GM18907 (cell line): ENCODE data around the gene ACP2.
"Not testable (repeated sequence)": the region's sequence is repeated elsewhere in the genome, so short reads cannot be mapped to it uniquely, and the experiment has no call there.

Source experiments
- ATAC-seq: cut with Tn5 transposase; IDR thresholded peaks from one replicate; pipeline ENCODE4 v1.9.1; 2021; ENCODE audit warnings: mild to moderate bottlenecking, moderate library complexity; ENCODE audit not compliant: unreplicated experiment

Gene ACP2

GRCh38 chr11:47208008-47208552, 40.5 kb downstream of the ACP2 start:
- ATAC-seq = not testable (repeated sequence)

- ATAC-seq = no peak
Observed at GRCh38 chr11:47207459-47207858, 41.2 kb downstream of the ACP2 start.

GRCh38 chr11:47206577-47206976, 42.0 kb downstream of the ACP2 start:
- not testable (repeated sequence) for ATAC-seq

GRCh38 chr11:47204637-47204989, 44.0 kb downstream of the ACP2 start:
- ATAC-seq = no peak

GRCh38 chr11:47202576-47202975, 46.0 kb downstream of the ACP2 start:
- no peak for ATAC-seq

GRCh38 chr11:47201015-47201414, 47.6 kb downstream of the ACP2 start:
- ATAC-seq = no peak

- not testable (repeated sequence) for ATAC-seq
Observed at GRCh38 chr11:47198161-47198560, 50.5 kb downstream of the ACP2 start.

- no peak for ATAC-seq
Observed at GRCh38 chr11:47192111-47192510, 56.5 kb downstream of the ACP2 start.

- ATAC-seq = not testable (repeated sequence)
Observed at GRCh38 chr11:47191137-47191536, 57.5 kb downstream of the ACP2 start.
